K562 (cell line): Measurements from ENCODE around the gene CLCN2. TPM values are rescaled to one million over a fixed set of nuclear protein-coding genes. Genes with fewer than 3 reads are reported as not detected.
A peak's percentile ranks its signal among the peaks of the same experiment; 100 is the strongest.

Source experiments
- BRCA1 ChIP-seq, 2 experiments: fragments of 450-650 bp in 1 of 2; sonication (generic) in 1 of 2; formaldehyde crosslinking in 1 of 2; IDR thresholded peaks; 2 replicates each; pipeline versions ENCODE4 v1.5.0 to v1.6.1; 2017 to 2020; ENCODE audit warnings: mild to moderate bottlenecking in 1 of 2, missing genetic modification reagents in 1 of 2
- DIDO1 ChIP-seq: fragments of 450-650 bp; IDR thresholded peaks from 2 replicates; pipeline ENCODE4 v1.6.1; 2016; ENCODE audit warnings: low read depth, missing biosample characterization, missing genetic modification characterization
- ERF ChIP-seq: fragments of 450-650 bp; formaldehyde crosslinking; IDR thresholded peaks from 2 replicates; pipeline ENCODE4 v1.4.0; 2020; ENCODE audit warnings: mild to moderate bottlenecking, mixed read lengths
- GATAD2A ChIP-seq: fragments of 450-650 bp; IDR thresholded peaks from 2 replicates; pipeline ENCODE4 v1.6.1; 2017
- HLTF ChIP-seq: fragments of 450-650 bp; IDR thresholded peaks from 2 replicates; pipeline ENCODE4 v1.6.1; 2016
- KAT2B ChIP-seq: IDR thresholded peaks from one replicate; pipeline ENCODE4 v1.6.1; 2012; ENCODE audit warnings: low read depth, mild to moderate bottlenecking, control low read depth, inconsistent platforms, low read length, moderate library complexity
- PHTF2 ChIP-seq: fragments of 250-450 bp; sonication (Bioruptor Pico); IDR thresholded peaks from 2 replicates; pipeline ENCODE4 v1.5.0; 2021; ENCODE audit warnings: mild to moderate bottlenecking
- SRSF7 ChIP-seq: fragments of 200-400 bp; formaldehyde crosslinking; optimal IDR thresholded peaks from 2 replicates; pipeline ENCODE3; 2017; ENCODE audit warnings: mild to moderate bottlenecking, low read depth, low read length
- ZBTB17 ChIP-seq: fragments of 450-650 bp; formaldehyde crosslinking; IDR thresholded peaks from 2 replicates; pipeline ENCODE4 v1.4.0; 2020; ENCODE audit warnings: mild to moderate bottlenecking
- ZNF75A ChIP-seq: fragments of 450-650 bp; formaldehyde crosslinking; IDR thresholded peaks from 2 replicates; pipeline ENCODE4 v1.4.0; 2020; ENCODE audit warnings: mild to moderate bottlenecking
- ZNF76 ChIP-seq: fragments of 250-450 bp; sonication (Bioruptor Pico); IDR thresholded peaks from 2 replicates; pipeline ENCODE4 v1.4.0; 2020; ENCODE audit warnings: mild to moderate bottlenecking, moderate library complexity, borderline replicate concordance
- ZSCAN29 ChIP-seq: fragments of 450-650 bp; IDR thresholded peaks from 2 replicates; pipeline ENCODE4 v1.6.1; 2017
- polyA plus RNA-seq, 8 experiments: library from polyadenylated mRNA; depleted of rRNA in 4 of 8; stranded (reverse) in 5 of 8; unstranded in 3 of 8; fragments of >200 nt; fragmentation: Nextera tagmentation in 2 of 8; fragmentation: Illumina TruSeq in 1 of 8; extraction: Ambion mirVana in 2 of 8; extraction: Trizol in 1 of 8; gene quantifications; 2 replicates each; pipeline versions ENCODE4 v1.2.1 to v1.2.3, GENCODE V29; 2011 to 2014; ENCODE audit warnings: inconsistent platforms in 1 of 8, missing spikeins in 1 of 8
- total RNA-seq, 7 experiments: library from RNA; depleted of rRNA in 6 of 7; stranded (reverse); fragments of >200 nt in 6 of 7; fragmentation: Illumina TruSeq in 2 of 7; extraction: Trizol in 2 of 7; gene quantifications; 2 replicates each; pipeline versions ENCODE4 v1.2.1 to v1.2.3, GENCODE V29; 2011 to 2021; ENCODE audit warnings: low replicate concordance in 1 of 7
- TF ChIP-seq, protein P1 (sequence below): IDR thresholded peaks from 2 replicates; pipeline ENCODE4 v1.6.1; 2012; ENCODE audit warnings: low read depth, low read length, improper control_type of control experiment, borderline replicate concordance
- TF ChIP-seq, protein P2 (sequence below): fragments of 450-650 bp; IDR thresholded peaks from 2 replicates; pipeline ENCODE4 v1.6.1; 2016; ENCODE audit warnings: borderline replicate concordance
- TF ChIP-seq, protein P3 (sequence below), 3 experiments: IDR thresholded peaks in 2 of 3; conservative IDR thresholded peaks in 1 of 3; 2 replicates each; pipeline ENCODE4 v1.5.1; 2011 to 2012; ENCODE audit warnings: low read length in 3 of 3, mild to moderate bottlenecking in 3 of 3, control low read depth in 2 of 3, improper control_type of control experiment in 1 of 3, inconsistent platforms in 1 of 3, low read depth in 1 of 3, mixed read lengths in 1 of 3, moderate library complexity in 1 of 3; ENCODE audit not compliant: insufficient read depth in 2 of 3
- TF ChIP-seq, protein P4 (sequence below), 2 experiments: fragments of 450-650 bp in 1 of 2; IDR thresholded peaks; 2 replicates each; pipeline ENCODE4 v1.6.1; 2011 to 2017; ENCODE audit warnings: low read depth in 2 of 2, antibody characterized with exemption in 1 of 2, borderline replicate concordance in 1 of 2, low read length in 1 of 2, mild to moderate bottlenecking in 1 of 2, mixed read lengths in 1 of 2; ENCODE audit not compliant: control insufficient read depth in 1 of 2
- TF ChIP-seq, protein P5 (sequence below): fragments of 250-450 bp; sonication (Bioruptor Pico); IDR thresholded peaks from 2 replicates; pipeline ENCODE4 v1.5.0; 2021

Gene CLCN2
- total and polyA plus RNA-seq, 9 of the 15 experiments (the other 6 are each of a cell fraction or from before 2014, with no cell fraction given): 0.10 to 14.0 (median 6.9) TPM

DNA sequence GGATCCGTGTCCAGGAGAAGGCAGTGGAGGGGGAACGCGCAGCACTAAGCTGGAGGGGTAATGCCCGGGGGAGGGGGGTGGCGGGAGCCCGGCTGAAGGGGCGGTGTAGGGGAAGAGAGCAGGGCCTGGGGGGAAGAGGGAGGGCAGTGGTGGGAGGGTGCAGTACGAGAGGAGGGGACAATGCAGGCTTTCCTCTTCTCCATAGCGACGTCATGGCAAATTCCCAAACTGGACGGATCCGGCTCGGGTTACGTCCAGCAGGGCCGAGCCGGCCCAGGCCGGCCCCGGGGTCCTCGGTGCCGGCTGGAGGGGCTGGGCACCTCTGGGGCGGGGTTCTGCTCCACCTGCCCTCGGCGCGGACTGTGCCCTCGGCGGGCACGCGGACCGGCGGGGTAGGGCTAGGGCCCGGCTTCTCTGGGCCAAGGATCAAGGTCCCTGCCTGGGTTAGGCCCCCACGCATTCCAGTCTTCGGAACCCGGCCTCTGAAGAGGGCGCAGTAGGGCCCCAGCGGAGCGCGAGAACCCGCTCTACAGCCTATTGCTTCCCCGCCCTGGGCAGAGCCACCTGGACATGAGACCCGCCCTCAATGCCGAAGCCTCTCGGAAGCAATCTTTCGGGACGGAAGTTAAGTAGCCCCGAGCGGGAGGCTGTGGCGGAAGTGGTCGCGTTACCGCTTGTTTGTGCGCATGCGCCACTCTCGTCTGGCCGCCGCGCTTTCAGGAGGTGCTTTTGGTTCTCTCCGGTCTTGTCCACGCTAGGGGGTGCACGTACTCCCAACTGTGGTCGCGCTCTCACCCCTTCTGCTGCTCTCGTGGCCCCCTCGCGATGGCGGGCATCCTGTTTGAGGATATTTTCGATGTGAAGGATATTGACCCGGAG lies 1.5 kb upstream of the CLCN2 start (continued):
- TF ChIP-seq, protein P1, sequence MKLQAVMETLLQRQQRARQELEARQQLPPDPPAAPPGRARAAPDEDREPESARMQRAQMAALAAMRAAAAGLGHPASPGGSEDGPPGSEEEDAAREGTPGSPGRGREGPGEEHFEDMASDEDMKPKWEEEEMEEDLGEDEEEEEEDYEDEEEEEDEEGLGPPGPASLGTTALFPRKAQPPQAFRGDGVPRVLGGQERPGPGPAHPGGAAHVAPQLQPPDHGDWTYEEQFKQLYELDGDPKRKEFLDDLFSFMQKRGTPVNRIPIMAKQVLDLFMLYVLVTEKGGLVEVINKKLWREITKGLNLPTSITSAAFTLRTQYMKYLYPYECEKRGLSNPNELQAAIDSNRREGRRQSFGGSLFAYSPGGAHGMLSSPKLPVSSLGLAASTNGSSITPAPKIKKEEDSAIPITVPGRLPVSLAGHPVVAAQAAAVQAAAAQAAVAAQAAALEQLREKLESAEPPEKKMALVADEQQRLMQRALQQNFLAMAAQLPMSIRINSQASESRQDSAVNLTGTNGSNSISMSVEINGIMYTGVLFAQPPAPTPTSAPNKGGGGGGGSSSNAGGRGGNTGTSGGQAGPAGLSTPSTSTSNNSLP: no peak
- TF ChIP-seq ZNF76: no peak
- TF ChIP-seq SRSF7: no peak
- no peak; the same call in 1 of the 2 replicates for TF ChIP-seq GATAD2A
- peak; percentile 70; the same call in 1 of the 2 replicates for TF ChIP-seq ZBTB17 (CRISPR knock-in tag)
- no peak for TF ChIP-seq BRCA1 (IDR thresholded peaks at IDR 0.05)
- TF ChIP-seq BRCA1 (CRISPR knock-in tag; IDR thresholded peaks at IDR 0.05): no peak
- TF ChIP-seq, protein P2, sequence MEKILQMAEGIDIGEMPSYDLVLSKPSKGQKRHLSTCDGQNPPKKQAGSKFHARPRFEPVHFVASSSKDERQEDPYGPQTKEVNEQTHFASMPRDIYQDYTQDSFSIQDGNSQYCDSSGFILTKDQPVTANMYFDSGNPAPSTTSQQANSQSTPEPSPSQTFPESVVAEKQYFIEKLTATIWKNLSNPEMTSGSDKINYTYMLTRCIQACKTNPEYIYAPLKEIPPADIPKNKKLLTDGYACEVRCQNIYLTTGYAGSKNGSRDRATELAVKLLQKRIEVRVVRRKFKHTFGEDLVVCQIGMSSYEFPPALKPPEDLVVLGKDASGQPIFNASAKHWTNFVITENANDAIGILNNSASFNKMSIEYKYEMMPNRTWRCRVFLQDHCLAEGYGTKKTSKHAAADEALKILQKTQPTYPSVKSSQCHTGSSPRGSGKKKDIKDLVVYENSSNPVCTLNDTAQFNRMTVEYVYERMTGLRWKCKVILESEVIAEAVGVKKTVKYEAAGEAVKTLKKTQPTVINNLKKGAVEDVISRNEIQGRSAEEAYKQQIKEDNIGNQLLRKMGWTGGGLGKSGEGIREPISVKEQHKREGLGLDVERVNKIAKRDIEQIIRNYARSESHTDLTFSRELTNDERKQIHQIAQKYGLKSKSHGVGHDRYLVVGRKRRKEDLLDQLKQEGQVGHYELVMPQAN: peak; percentile 71
- peak; percentile 24 for TF ChIP-seq KAT2B
- no peak for TF ChIP-seq HLTF
- TF ChIP-seq ZNF75A: no peak
- TF ChIP-seq, protein P3, sequence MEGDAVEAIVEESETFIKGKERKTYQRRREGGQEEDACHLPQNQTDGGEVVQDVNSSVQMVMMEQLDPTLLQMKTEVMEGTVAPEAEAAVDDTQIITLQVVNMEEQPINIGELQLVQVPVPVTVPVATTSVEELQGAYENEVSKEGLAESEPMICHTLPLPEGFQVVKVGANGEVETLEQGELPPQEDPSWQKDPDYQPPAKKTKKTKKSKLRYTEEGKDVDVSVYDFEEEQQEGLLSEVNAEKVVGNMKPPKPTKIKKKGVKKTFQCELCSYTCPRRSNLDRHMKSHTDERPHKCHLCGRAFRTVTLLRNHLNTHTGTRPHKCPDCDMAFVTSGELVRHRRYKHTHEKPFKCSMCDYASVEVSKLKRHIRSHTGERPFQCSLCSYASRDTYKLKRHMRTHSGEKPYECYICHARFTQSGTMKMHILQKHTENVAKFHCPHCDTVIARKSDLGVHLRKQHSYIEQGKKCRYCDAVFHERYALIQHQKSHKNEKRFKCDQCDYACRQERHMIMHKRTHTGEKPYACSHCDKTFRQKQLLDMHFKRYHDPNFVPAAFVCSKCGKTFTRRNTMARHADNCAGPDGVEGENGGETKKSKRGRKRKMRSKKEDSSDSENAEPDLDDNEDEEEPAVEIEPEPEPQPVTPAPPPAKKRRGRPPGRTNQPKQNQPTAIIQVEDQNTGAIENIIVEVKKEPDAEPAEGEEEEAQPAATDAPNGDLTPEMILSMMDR (IDR thresholded peaks at IDR 0.05 in 2 of 3, conservative IDR thresholded peaks at IDR 0.05 in 1 of 3; ENCODE audit: insufficient read depth in 2 of 3, low read depth in 1 of 3, low read length in 3 of 3): peak; percentile 78 to 88 (median 80)
- TF ChIP-seq, protein P4, sequence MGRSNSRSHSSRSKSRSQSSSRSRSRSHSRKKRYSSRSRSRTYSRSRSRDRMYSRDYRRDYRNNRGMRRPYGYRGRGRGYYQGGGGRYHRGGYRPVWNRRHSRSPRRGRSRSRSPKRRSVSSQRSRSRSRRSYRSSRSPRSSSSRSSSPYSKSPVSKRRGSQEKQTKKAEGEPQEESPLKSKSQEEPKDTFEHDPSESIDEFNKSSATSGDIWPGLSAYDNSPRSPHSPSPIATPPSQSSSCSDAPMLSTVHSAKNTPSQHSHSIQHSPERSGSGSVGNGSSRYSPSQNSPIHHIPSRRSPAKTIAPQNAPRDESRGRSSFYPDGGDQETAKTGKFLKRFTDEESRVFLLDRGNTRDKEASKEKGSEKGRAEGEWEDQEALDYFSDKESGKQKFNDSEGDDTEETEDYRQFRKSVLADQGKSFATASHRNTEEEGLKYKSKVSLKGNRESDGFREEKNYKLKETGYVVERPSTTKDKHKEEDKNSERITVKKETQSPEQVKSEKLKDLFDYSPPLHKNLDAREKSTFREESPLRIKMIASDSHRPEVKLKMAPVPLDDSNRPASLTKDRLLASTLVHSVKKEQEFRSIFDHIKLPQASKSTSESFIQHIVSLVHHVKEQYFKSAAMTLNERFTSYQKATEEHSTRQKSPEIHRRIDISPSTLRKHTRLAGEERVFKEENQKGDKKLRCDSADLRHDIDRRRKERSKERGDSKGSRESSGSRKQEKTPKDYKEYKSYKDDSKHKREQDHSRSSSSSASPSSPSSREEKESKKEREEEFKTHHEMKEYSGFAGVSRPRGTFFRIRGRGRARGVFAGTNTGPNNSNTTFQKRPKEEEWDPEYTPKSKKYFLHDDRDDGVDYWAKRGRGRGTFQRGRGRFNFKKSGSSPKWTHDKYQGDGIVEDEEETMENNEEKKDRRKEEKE (IDR thresholded peaks at IDR 0.05; ENCODE audit: borderline replicate concordance in 1 of 2, control insufficient read depth in 1 of 2, low read depth in 2 of 2, low read length in 1 of 2): no peak
- no peak for TF ChIP-seq ZSCAN29
- TF ChIP-seq, protein P5, sequence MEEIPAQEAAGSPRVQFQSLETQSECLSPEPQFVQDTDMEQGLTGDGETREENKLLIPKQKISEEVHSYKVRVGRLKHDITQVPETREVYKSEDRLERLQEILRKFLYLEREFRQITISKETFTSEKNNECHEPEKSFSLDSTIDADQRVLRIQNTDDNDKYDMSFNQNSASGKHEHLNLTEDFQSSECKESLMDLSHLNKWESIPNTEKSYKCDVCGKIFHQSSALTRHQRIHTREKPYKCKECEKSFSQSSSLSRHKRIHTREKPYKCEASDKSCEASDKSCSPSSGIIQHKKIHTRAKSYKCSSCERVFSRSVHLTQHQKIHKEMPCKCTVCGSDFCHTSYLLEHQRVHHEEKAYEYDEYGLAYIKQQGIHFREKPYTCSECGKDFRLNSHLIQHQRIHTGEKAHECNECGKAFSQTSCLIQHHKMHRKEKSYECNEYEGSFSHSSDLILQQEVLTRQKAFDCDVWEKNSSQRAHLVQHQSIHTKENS (CRISPR knock-in tag): no peak
- peak; percentile 31; the same call in 1 of the 2 replicates for TF ChIP-seq DIDO1 (tag)
- peak; percentile 94 for TF ChIP-seq ERF (CRISPR knock-in tag)
- no peak for TF ChIP-seq PHTF2
